NCI-H460 (cell line): ENCODE data around the gene TAS2R40. TPM values are rescaled to one million over a fixed set of nuclear protein-coding genes. Genes with fewer than 3 reads are reported as not detected.
"Not testable (repeated sequence)": the region's sequence is repeated elsewhere in the genome, so short reads cannot be mapped to it uniquely, and the experiment has no call there.

Experiments used
- DNase-seq: peaks from one replicate; pipeline ENCODE4 v3.0.0-alpha.2; 2016; ENCODE audit warnings: low read depth; ENCODE audit errors: extremely low read depth
- polyA plus RNA-seq: library from polyadenylated mRNA; depleted of rRNA; stranded (reverse); fragments of >200 nt; gene quantifications from 2 replicates; pipeline ENCODE4 v1.2.3, GENCODE V29; 2014; cell fraction: nucleus; rRNA removed
- total RNA-seq: library from RNA; depleted of rRNA; stranded (reverse); fragments of >200 nt; shearing (Covaris generic); gene quantifications from 2 replicates; pipeline ENCODE4 v1.2.3, GENCODE V29; 2014; rRNA removed

The TAS2R40 gene
- not detected in 2 replicates for total RNA-seq
- not detected in 2 replicates for polyA plus RNA-seq

GRCh38 chr7:143221737-143222136 is at the start of gene TAS2R40:
Gene TAS2R40, plus strand, starts transcription at chr7:143222037. Its CDS starts 42 bp downstream, at chr7:143222079.
- DNase-seq, result no peak

GRCh38 chr7:143172354-143172753 is 49.5 kb upstream of the TAS2R40 start:
- no peak for DNase-seq

GRCh38 chr7:143176128-143176527 is 45.7 kb upstream of the TAS2R40 start:
- DNase-seq, result no peak

- DNase-seq, result no peak
Measured at GRCh38 chr7:143177374-143178119, 44.3 kb upstream of the TAS2R40 start.

GRCh38 chr7:143180771-143181170 is 41.1 kb upstream of the TAS2R40 start:
- DNase-seq, result not testable (repeated sequence)

GRCh38 chr7:143181349-143181748 is 40.5 kb upstream of the TAS2R40 start:
- no peak for DNase-seq

- no peak for DNase-seq
Measured at GRCh38 chr7:143183024-143183423, 38.8 kb upstream of the TAS2R40 start, which contains the start of gene TAS2R39. Gene TAS2R39, plus strand, starts transcription at chr7:143183419. Its CDS starts 0 bp downstream, at chr7:143183419.

GRCh38 chr7:143185551-143185950 is 36.3 kb upstream of the TAS2R40 start:
- DNase-seq, result no peak

- no peak for DNase-seq
Measured at GRCh38 chr7:143188994-143189393, 32.8 kb upstream of the TAS2R40 start.

GRCh38 chr7:143193880-143194279 is 28.0 kb upstream of the TAS2R40 start:
- DNase-seq, result no peak

GRCh38 chr7:143199040-143199439 is 22.8 kb upstream of the TAS2R40 start:
- no peak for DNase-seq

GRCh38 chr7:143202161-143202560 is 19.7 kb upstream of the TAS2R40 start:
- no peak for DNase-seq

GRCh38 chr7:143203386-143203785 is 18.5 kb upstream of the TAS2R40 start:
- DNase-seq, result no peak

GRCh38 chr7:143205560-143206293 is 16.1 kb upstream of the TAS2R40 start:
- no peak for DNase-seq

GRCh38 chr7:143210541-143210940 is 11.3 kb upstream of the TAS2R40 start:
- no peak for DNase-seq

GRCh38 chr7:143213478-143213877 is 8.4 kb upstream of the TAS2R40 start:
- DNase-seq, result not testable (repeated sequence)

GRCh38 chr7:143214789-143215679 is 6.8 kb upstream of the TAS2R40 start:
- peak; percentile 87 for DNase-seq

GRCh38 chr7:143216151-143216550 is 5.7 kb upstream of the TAS2R40 start:
- DNase-seq, result no peak

GRCh38 chr7:143216686-143217085 is 5.2 kb upstream of the TAS2R40 start:
- no peak for DNase-seq

GRCh38 chr7:143217806-143218205 is 4.0 kb upstream of the TAS2R40 start:
- no peak for DNase-seq

GRCh38 chr7:143221286-143221685 is 551 bp upstream of the TAS2R40 start:
- DNase-seq, result no peak
